Right cardiac atrium (tissue), 5 donors: Measurements from ENCODE around the gene MRPS14. TPM values are rescaled to one million over a fixed set of nuclear protein-coding genes. Genes with fewer than 3 reads are reported as not detected.
A peak's percentile ranks its signal among the peaks of the same experiment; 100 is the strongest.

ENCODE experiments used
- ATAC-seq, 2 donors: fragments of 200-7000 bp; cut with Tn5 transposase; one replicate each; pipeline versions ENCODE4 v1.8.0 to v1.9.1; 2020; ENCODE audit warnings: moderate library complexity in 2 of 2, mild to moderate bottlenecking in 1 of 2
- DNase-seq, 3 donors: peaks; one replicate each; pipeline ENCODE4 v3.0.0-alpha.2; 2020
- H3K27ac ChIP-seq: one replicate; pipeline ENCODE4 v1.5.1; 2013; ENCODE audit warnings: mild to moderate bottlenecking, low read length, control low read depth, moderate library complexity
- H3K27me3 ChIP-seq: one replicate; pipeline ENCODE4 v1.6.1; 2013; ENCODE audit not compliant: control insufficient read depth, insufficient read depth
- H3K4me1 ChIP-seq: one replicate; pipeline ENCODE4 v1.6.1; 2013; ENCODE audit warnings: low read length; ENCODE audit not compliant: control insufficient read depth, insufficient read depth
- H3K4me3 ChIP-seq: one replicate; pipeline ENCODE4 v1.5.1; 2013; ENCODE audit warnings: low read length, control low read depth
- H3K9me3 ChIP-seq: one replicate; pipeline ENCODE4 v1.6.1; 2013; ENCODE audit warnings: low read length; ENCODE audit not compliant: control insufficient read depth
- WGBS: extraction: QIAGEN DNeasy Blood & Tissue Kit; methylation state at CpG from one replicate; pipeline ENCODE4 v1.1.7; 2013; 5-methylcytosine and 5-hydroxymethylcytosine counted together
- intact Hi-C, 4 donors: fragments of 100-400 bp; cut with DNase I; formaldehyde crosslinking; loops; one replicate each; pipeline versions ENCODE4 v1.11.0 to v1.14.0; 2022 to 2023
- polyA plus RNA-seq: library from polyadenylated mRNA; stranded (reverse); fragments of 200-250 nt; gene quantifications from one replicate; pipeline ENCODE4 v1.2.3, GENCODE V29; 2013
- total RNA-seq, 4 donors: library from RNA; stranded (reverse); fragmentation: NEBNext Ultra II Directional; extraction: Animal tissue kit (Norgen Biotek cat#: 25700); gene quantifications; one replicate each; pipeline ENCODE4 v1.2.1, GENCODE V29; 2021
- donor health status: healthy with polysubstance abuse.
- donor health status: DM: no; HTN: yes; CAD: no.
- donor health status: DM: no; HTN: no; CAD: no.
- donor health status: DM: no; HTN: yes; CAD: no; lungs with severe emphysema.
- donor health status: DM: yes; HTN: yes; CAD: no.

MRPS14 gene
- total and polyA plus RNA-seq, 5 donors: 23.7 to 30.0 (median 24.6) TPM

DNA sequence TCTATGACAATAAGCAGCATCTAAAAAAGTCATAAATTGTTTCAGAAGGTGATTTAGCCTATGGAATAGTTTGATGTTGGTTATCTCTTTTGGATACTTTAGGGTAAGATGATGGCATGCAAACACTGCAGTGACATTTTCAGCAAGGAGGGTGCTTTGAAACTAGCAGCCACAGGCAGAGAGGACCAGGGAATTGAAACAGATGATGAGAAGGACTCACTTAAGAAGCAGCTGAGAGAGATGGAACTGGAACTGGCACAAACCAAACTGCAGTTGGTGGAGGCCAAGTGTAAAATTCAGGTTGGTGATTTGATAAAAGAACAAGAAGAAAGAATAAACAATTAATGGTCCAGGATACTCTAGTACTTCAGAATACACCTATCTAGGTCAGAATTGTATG is 34.7 kb downstream of the MRPS14 start:
- ATAC-seq: no peak

DNA sequence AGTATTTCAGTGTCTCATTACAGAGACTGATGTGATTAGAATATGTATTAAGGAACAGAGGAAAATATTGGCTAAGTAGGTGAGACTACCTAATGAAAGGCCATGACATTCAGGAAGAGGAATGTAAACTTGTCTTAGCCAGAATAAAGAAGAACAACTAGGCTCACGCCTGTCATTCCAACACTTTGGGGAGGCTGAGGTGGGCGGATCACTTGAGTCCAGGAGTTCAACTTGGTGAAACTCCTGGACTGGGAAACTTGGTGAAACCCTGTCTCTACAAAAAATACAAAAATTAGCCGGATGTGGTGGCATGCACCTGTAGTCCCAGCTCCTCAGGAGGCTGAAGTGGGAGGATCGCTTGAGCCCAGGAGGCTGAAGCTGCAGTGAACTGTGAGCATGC is 38.3 kb downstream of the MRPS14 start:
- ATAC-seq (no peak), DNase-seq (no peak)
- WGBS: 98% methylated on average over 4 of the region's 4 CpGs
- intact Hi-C loops: loop anchor here in 2 of 4 donors (5.0 to 10.0 kb wide), 2 partner anchors 210 to 213 kb away; no protein-coding TSS in a partner anchor
- H3K27me3 ChIP-seq: no peaks in the 10 kb centered on the region
- H3K4me3 ChIP-seq: no peak overlapping the region
- no peaks in the 10 kb centered on the region for H3K4me1 ChIP-seq
- H3K27ac ChIP-seq: no peak overlapping the region
- H3K9me3 ChIP-seq: no peaks in the 10 kb centered on the region

More for the DNA sequence above, 34.7 kb downstream of the MRPS14 start:
- intact Hi-C loops: loop anchor here in 1 of 4 donors (10.0 kb wide), 1 partner anchor 214 kb away; no protein-coding TSS in a partner anchor
- Histone ChIP-seq H3K27ac (no peak overlapping the region), H3K4me1 (no peaks in the 10 kb centered on the region), H3K27me3 (no peaks in the 10 kb centered on the region), H3K9me3 (no peaks in the 10 kb centered on the region), H3K4me3 (no peak overlapping the region)
- DNase-seq: no peak

DNA sequence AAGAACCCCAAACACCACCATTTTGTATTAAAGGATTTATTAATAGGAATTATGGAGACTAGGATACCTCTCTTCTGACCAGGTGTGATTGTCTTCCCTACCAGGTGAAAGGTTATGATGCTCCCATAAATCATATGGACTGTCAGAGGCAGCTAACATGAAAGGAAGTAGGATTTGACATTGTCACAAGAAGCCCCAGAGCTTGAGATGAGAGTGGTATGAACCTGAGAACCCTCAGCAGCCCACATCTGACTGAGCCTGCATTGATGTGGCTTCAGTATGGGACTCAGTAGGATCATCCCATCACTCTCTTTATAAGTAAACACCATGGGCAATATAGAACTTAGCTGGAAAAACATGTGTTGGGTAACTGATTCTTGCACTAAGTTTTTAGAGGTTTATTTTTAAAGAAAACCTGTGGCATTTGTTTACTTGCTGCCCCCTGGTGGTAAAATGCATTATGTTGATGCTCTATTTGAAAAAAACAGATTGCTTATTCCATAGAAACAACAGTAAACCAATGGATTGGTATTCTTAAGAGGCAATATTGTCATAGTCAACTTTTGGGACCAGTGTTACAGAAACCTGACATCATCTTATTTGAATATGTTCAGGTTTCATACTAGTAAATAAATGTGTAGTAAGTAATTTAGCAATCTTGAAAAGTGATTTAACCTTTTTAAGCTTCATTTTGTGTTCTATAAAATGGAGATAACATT is 40.1 kb downstream of the MRPS14 start:
- intact Hi-C loops: loop anchor here in 2 of 4 donors (5.0 to 10.0 kb wide), 2 partner anchors 208 to 211 kb away; no protein-coding TSS in a partner anchor
- no peak for DNase-seq
- H3K27me3 ChIP-seq: no peaks in the 10 kb centered on the region
- H3K9me3 ChIP-seq: no peaks in the 10 kb centered on the region
- H3K4me3 ChIP-seq: no peak overlapping the region
- ATAC-seq: no peak
- no peak overlapping the region for H3K27ac ChIP-seq
- H3K4me1 ChIP-seq: no peaks in the 10 kb centered on the region

DNA sequence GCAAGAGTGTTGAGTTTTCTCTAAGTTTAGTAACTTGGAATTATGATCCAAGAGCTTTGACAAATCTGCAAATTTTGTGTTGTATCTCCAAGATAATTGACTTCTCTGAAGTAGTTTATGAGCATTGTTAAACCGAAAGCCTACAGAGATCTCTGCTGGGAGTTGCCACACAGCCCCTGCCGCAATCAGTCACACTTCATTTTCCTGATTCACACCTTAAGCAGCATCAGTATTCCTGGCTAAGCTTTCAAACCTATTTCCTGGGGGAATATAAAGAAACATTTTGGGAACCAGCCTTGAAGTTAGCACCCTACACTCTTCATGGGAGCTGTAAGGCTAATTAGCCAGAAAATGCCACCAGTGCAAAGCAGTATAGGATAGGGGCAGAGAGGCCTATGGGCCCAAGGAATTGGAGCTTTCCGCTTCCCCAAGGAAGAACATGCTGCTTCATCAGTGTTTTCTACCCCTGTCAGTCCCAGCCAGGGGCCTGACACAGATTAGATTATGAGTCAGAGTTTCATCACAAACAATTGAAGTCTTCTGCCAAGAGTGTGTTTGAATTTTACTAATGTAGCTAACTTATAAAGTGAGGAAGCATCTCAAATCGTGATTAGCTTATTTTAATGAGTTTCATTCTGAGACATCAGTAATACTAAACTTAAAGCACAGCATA is 46.7 kb downstream of the MRPS14 start:
- peak; percentile 66 to 68 for ATAC-seq
- H3K27ac ChIP-seq: peak overlapping the region; percentile 37
- WGBS: 63% methylated on average over 4 of the region's 4 CpGs

DNA sequence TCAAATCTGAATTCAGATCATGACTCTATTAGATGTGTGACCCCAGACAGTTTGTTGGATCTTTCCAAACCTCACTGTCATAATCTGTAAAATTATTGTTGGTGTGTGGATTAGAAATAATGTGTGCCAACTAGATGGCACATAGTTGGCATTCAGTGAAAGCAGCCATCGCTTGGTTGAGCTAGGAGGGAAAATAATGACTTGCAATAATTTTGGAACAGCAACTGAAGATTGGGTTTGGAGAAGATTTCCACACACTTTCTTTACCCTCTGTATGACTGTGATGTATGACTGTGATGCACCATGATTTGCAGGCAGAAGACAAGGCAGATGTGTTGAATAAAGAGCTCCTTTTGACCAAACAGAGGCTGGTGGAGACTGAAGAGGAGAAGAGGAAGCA is 47.5 kb downstream of the MRPS14 start:
- Histone ChIP-seq H3K9me3 (no peaks in the 10 kb centered on the region), H3K27me3 (no peaks in the 10 kb centered on the region), H3K27ac (no peak overlapping the region), H3K4me1 (no peaks in the 10 kb centered on the region), H3K4me3 (no peak overlapping the region)
- 68% methylated on average over 1 of the region's 1 CpG for WGBS
- DNase-seq: no peak
- no peak for ATAC-seq
- intact Hi-C loops: no loop called here

More for the DNA sequence above, 46.7 kb downstream of the MRPS14 start:
- Histone ChIP-seq H3K27me3 (no peaks in the 10 kb centered on the region), H3K9me3 (no peaks in the 10 kb centered on the region), H3K4me3 (no peak overlapping the region), H3K4me1 (no peaks in the 10 kb centered on the region)
- no peak for DNase-seq
- intact Hi-C loops: no loop called here

DNA sequence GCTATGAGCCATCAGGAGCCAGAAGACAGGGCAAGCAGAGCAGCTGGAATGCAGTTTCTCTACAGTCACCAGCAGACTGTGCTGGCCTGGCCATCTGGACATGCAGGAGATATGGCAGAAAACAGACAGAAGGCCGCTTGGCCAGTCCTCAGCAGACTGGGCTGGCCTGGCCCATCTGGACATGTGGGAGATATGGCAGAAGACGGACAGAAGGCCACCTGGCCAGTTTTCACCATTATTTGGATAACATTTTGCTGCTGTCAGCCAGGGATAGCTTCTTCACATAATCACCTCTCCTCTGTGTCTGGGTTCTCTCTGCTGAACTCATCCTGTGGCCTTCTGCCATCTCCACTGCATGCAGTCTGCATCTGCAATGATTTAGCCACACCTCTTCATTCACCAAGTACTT is 48.5 kb downstream of the MRPS14 start:
- no peaks in the 10 kb centered on the region for H3K9me3 ChIP-seq
- no peaks in the 10 kb centered on the region for H3K27me3 ChIP-seq
- intact Hi-C loops: no loop called here
- peak in 2 of 3 donors; percentile 63 to 75 for DNase-seq
- no peak overlapping the region for H3K4me3 ChIP-seq
- peak; percentile 61 to 68 for ATAC-seq
- no peak overlapping the region for H3K27ac ChIP-seq
- 46% methylated on average over 2 of the region's 2 CpGs for WGBS
- no peaks in the 10 kb centered on the region for H3K4me1 ChIP-seq

DNA sequence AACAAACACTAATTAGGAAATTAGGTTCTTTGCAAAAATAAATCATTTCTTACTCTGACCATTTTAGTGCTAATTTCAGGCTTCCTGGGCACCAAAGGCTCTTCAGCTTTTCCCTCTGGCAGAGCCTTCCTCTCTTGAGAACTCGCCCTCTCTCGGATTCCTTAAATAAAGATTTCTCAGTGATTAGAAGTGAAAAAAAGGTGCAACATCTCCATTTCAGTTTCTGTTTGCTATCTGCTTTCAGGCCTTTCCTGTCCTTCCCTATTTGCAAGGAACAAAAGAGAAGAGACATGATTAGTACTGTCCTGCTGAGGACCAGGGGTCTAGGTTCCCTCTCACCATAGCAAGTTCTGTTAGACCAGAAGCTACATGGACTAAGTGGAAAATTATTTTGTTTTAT is 51.3 kb downstream of the MRPS14 start:
- Histone ChIP-seq H3K27ac (no peak overlapping the region), H3K9me3 (no peaks in the 10 kb centered on the region), H3K4me3 (no peak overlapping the region), H3K4me1 (peaks cover 4% of the 10 kb centered on the region), H3K27me3 (no peaks in the 10 kb centered on the region)
- ATAC-seq (no peak), DNase-seq (no peak)
- intact Hi-C loops: no loop called here
- 74% methylated on average over 2 of the region's 2 CpGs for WGBS

DNA sequence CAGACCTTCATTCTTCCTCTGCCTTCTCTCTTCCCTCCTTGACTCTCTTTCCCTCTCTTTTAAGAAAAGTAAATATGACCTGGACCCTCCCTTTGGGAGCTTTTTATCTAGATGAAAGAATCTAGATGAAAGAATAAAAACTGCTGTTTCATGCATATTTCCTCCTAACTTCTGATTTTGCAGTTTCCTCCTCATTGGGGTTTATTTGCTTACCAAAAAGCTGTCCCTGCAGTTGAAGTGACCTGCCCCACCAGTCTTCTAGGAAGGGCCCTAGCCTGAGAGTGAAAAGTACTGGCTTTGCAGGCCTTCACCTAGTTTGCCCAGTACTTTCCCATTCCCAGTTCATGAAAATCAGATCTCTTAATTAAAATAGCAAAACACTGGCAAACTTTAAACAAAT is 51.8 kb downstream of the MRPS14 start:
- H3K4me3 ChIP-seq: no peak overlapping the region
- peaks cover 5% of the 10 kb centered on the region for H3K4me1 ChIP-seq
- ATAC-seq (no peak), DNase-seq (no peak)
- no peaks in the 10 kb centered on the region for H3K27me3 ChIP-seq
- H3K27ac ChIP-seq: no peak overlapping the region
- intact Hi-C loops: no loop called here
- H3K9me3 ChIP-seq: no peaks in the 10 kb centered on the region

DNA sequence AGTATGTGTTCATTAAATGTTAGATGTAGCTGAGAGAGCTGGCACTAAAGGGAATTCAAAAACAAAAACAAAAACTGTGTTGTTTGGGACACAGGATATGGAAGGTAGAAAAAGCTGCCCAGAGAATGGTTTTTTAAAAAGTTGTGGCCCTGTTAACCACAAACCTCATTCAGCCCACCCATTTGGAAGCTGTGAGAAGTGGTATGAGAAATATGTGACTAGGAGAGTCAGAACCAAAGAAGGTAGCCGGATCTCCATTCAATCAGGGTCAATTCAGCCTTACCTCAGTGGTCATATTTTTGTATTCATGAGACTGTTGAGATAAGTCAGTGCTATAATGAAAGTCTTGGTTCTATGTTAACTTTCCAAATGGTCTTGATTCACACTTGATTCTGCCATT is 53.2 kb downstream of the MRPS14 start:
- Histone ChIP-seq H3K4me1 (peaks cover 8% of the 10 kb centered on the region), H3K9me3 (no peaks in the 10 kb centered on the region), H3K27ac (no peak overlapping the region), H3K27me3 (no peaks in the 10 kb centered on the region), H3K4me3 (no peak overlapping the region)
- intact Hi-C loops: no loop called here
- ATAC-seq: no peak
- no peak for DNase-seq
- 96% methylated on average over 1 of the region's 1 CpG for WGBS

DNA sequence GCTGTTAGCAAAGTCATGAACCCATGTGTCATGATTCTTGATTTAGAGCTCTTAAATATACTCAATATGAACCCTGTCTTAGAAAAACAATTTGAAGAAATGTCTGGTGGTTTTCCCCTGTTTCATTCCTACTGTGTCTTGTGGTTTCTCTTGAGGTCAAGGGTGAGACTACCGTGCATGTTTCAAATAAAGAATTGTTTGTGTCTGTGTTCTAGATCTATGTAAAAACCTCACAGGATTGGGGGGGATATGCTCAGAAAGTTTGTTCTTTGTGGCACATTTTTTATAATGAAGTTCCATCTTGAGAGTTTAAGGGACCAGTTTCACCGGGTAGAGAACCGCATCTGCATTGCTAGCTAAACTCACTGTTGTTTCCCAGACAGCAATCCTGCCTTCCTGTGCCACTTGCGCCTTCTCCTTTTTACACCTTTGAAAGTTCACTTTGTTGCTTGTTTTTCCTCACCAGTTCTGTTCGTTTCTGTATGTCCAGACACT is 54.4 kb downstream of the MRPS14 start:
- intact Hi-C loops: no loop called here
- Histone ChIP-seq H3K9me3 (no peaks in the 10 kb centered on the region), H3K4me3 (no peak overlapping the region), H3K27me3 (no peaks in the 10 kb centered on the region), H3K4me1 (peaks cover 8% of the 10 kb centered on the region), H3K27ac (no peak overlapping the region)
- WGBS: 79% methylated on average over 5 of the region's 5 CpGs
- ATAC-seq (no peak), DNase-seq (no peak)

DNA sequence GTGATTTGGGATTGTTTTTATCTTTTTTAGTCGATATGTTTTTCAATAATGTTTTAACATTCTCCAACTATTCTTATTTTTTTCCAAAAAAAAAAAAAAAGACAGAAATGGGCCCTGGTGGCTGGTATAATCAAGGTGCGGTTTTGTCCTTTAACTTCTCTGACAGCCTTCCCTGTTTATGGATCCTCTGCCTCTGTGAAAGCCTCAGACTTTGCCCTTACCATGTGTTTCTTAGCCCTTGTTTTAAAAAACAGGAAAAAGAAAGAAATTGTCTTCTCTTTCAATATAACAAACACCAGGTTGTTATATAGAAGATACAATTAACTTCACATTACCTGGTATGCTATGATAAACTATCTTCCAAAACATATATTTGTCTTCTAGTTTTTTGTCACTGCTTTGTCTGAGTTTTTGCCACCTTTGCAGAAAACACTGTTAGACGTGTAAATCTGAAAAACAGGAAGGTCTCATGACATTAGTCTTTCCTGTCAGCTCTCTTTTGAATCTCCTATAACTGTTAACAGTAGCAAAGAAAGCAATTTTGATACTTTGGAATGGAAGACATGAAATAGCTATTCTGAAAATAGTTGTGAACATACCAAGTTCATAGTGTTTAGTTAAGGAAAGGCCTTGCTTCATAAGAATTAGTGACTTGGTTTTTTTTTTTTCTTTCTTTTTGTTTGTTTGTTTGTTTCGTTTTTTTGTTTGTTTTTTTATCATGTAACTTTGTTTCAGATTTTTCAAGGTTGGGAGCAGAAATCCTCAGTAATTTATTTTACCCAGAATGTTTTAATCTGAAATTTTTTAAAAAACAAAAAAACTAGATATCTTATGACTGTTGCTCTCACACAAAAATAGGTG is 55.1 kb downstream of the MRPS14 start:
- no peaks in the 10 kb centered on the region for H3K9me3 ChIP-seq
- H3K4me1 ChIP-seq: peaks cover 8% of the 10 kb centered on the region
- H3K27me3 ChIP-seq: no peaks in the 10 kb centered on the region
- DNase-seq (no peak), ATAC-seq (no peak)
- H3K4me3 ChIP-seq: no peak overlapping the region
- no peak overlapping the region for H3K27ac ChIP-seq
- intact Hi-C loops: no loop called here
- 69% methylated on average over 4 of the region's 4 CpGs for WGBS
